ENCODE results near the gene KCNS3.

DNA sequence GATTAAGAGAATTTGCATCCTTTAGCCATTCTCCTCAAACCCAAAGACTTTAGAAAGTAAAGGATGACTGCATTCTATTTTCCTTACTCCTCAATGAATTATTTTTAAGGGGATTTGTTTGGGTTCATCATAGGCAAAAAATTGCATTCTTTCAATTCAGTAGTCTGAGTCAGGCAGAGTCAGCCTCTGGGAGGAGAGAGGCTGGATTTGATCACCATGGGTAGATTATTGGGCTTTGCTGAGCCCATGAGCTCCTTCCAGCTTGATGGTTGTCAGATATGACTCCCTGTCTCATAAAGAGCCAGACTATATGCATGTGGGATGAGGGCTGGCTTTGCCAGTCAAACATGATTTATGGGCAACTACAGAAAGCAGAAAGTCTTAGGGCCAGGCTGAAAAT is 101.2 kb downstream of the KCNS3 start:
- TF ChIP-seq, protein P1, sequence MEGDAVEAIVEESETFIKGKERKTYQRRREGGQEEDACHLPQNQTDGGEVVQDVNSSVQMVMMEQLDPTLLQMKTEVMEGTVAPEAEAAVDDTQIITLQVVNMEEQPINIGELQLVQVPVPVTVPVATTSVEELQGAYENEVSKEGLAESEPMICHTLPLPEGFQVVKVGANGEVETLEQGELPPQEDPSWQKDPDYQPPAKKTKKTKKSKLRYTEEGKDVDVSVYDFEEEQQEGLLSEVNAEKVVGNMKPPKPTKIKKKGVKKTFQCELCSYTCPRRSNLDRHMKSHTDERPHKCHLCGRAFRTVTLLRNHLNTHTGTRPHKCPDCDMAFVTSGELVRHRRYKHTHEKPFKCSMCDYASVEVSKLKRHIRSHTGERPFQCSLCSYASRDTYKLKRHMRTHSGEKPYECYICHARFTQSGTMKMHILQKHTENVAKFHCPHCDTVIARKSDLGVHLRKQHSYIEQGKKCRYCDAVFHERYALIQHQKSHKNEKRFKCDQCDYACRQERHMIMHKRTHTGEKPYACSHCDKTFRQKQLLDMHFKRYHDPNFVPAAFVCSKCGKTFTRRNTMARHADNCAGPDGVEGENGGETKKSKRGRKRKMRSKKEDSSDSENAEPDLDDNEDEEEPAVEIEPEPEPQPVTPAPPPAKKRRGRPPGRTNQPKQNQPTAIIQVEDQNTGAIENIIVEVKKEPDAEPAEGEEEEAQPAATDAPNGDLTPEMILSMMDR (conservative IDR thresholded peaks at IDR 0.05), result no peak
- TF ChIP-seq EZH2 (IDR thresholded peaks at IDR 0.05; ENCODE audit: low read depth), result no peak

All from PC-9 (cell line).